Upper lobe of left lung (tissue), 4 donors: Measurements from ENCODE around the gene HNRNPA3.

ENCODE experiments used
- EP300 ChIP-seq, 4 donors: sonication (generic); formaldehyde crosslinking; IDR thresholded peaks; one replicate each; pipeline ENCODE4 v1.5.1; 2017; ENCODE audit warnings: antibody characterized with exemption in 4 of 4, control low read depth in 2 of 4
- POLR2A ChIP-seq, 4 donors: fragments of 450-650 bp; IDR thresholded peaks; one replicate each; pipeline ENCODE4 v1.5.1; 2016 to 2017; ENCODE audit warnings: antibody characterized with exemption in 4 of 4, mild to moderate bottlenecking in 2 of 4
- POLR2AphosphoS5 ChIP-seq, 2 donors: sonication (generic); formaldehyde crosslinking; IDR thresholded peaks; one replicate each; pipeline ENCODE4 v1.5.1; 2017; ENCODE audit warnings: antibody characterized with exemption in 2 of 2
- TF ChIP-seq, protein P1 (sequence below), 6 experiments: fragments of 450-650 bp in 4 of 6; fragments of 200-600 bp in 2 of 6; sonication (generic) in 2 of 6; IDR thresholded peaks; one replicate each; pipeline ENCODE4 v1.5.1; 2016 to 2019; ENCODE audit warnings: antibody characterized with exemption in 6 of 6

- TF ChIP-seq, protein P1, sequence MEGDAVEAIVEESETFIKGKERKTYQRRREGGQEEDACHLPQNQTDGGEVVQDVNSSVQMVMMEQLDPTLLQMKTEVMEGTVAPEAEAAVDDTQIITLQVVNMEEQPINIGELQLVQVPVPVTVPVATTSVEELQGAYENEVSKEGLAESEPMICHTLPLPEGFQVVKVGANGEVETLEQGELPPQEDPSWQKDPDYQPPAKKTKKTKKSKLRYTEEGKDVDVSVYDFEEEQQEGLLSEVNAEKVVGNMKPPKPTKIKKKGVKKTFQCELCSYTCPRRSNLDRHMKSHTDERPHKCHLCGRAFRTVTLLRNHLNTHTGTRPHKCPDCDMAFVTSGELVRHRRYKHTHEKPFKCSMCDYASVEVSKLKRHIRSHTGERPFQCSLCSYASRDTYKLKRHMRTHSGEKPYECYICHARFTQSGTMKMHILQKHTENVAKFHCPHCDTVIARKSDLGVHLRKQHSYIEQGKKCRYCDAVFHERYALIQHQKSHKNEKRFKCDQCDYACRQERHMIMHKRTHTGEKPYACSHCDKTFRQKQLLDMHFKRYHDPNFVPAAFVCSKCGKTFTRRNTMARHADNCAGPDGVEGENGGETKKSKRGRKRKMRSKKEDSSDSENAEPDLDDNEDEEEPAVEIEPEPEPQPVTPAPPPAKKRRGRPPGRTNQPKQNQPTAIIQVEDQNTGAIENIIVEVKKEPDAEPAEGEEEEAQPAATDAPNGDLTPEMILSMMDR (IDR thresholded peaks at IDR 0.05) = no peak
- no peak for TF ChIP-seq EP300 (IDR thresholded peaks at IDR 0.05)
- TF ChIP-seq POLR2AphosphoS5 (IDR thresholded peaks at IDR 0.05) = peak in 1 of 2 donors; percentile 23
- peak in 1 of 4 donors; percentile 8 for TF ChIP-seq POLR2A (IDR thresholded peaks at IDR 0.05)
These were observed 46.6 kb upstream of the HNRNPA3 start for GRCh38 chr2:177165721-177166711.
